C4-2B (cell line): ENCODE results near the gene ABHD15.

Experiments
- ZFX ChIP-seq: fragments of 450-650 bp; IDR thresholded peaks from 2 replicates; pipeline ENCODE4 v1.6.1; 2017
- TF ChIP-seq, protein P1 (sequence below): fragments of 450-650 bp; conservative IDR thresholded peaks from 2 replicates; pipeline ENCODE4 v1.5.1; 2017; ENCODE audit warnings: mild to moderate bottlenecking

DNA sequence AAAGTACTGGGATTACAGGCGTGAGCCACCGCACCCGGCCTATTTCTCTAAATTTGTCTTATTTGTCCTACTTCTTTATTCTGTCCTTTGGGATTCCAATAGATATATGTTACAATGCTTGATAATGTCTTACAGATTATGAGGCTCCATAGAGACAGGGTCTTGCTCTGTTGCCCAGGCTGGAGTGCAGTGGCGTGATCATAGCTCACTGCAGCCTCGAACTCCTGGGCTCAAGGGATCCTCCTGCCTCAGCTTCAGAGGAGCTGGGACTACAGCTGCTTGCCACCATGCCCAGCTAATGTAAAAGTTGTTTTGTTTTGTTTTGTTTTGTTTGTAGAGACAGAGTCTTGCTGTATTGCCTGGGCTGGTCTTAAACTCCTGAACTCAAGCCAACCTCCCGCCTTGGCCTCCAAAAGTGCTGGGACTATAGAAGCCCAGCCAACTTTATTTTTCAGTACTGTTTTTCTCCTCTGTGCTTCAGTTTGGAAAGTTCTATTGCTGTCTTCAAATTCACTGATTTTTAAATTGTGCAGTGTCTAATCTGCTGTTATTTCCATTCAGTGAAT is 36.4 kb upstream of the ABHD15 start:
- TF ChIP-seq, protein P1, sequence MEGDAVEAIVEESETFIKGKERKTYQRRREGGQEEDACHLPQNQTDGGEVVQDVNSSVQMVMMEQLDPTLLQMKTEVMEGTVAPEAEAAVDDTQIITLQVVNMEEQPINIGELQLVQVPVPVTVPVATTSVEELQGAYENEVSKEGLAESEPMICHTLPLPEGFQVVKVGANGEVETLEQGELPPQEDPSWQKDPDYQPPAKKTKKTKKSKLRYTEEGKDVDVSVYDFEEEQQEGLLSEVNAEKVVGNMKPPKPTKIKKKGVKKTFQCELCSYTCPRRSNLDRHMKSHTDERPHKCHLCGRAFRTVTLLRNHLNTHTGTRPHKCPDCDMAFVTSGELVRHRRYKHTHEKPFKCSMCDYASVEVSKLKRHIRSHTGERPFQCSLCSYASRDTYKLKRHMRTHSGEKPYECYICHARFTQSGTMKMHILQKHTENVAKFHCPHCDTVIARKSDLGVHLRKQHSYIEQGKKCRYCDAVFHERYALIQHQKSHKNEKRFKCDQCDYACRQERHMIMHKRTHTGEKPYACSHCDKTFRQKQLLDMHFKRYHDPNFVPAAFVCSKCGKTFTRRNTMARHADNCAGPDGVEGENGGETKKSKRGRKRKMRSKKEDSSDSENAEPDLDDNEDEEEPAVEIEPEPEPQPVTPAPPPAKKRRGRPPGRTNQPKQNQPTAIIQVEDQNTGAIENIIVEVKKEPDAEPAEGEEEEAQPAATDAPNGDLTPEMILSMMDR: no peak
- TF ChIP-seq ZFX: no peak
